Measurements from ENCODE around the gene NOP53.

- TF ChIP-seq POLR2AphosphoS5 (IDR thresholded peaks at IDR 0.05) = no peak
- TF ChIP-seq, protein P1, sequence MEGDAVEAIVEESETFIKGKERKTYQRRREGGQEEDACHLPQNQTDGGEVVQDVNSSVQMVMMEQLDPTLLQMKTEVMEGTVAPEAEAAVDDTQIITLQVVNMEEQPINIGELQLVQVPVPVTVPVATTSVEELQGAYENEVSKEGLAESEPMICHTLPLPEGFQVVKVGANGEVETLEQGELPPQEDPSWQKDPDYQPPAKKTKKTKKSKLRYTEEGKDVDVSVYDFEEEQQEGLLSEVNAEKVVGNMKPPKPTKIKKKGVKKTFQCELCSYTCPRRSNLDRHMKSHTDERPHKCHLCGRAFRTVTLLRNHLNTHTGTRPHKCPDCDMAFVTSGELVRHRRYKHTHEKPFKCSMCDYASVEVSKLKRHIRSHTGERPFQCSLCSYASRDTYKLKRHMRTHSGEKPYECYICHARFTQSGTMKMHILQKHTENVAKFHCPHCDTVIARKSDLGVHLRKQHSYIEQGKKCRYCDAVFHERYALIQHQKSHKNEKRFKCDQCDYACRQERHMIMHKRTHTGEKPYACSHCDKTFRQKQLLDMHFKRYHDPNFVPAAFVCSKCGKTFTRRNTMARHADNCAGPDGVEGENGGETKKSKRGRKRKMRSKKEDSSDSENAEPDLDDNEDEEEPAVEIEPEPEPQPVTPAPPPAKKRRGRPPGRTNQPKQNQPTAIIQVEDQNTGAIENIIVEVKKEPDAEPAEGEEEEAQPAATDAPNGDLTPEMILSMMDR (IDR thresholded peaks at IDR 0.05) = no peak
- TF ChIP-seq POLR2A (IDR thresholded peaks at IDR 0.05) = no peak
- TF ChIP-seq EP300 (IDR thresholded peaks at IDR 0.05) = no peak
Observed at GRCh38 chr19:47796785-47797184, 51.4 kb downstream of the NOP53 start.
